Neural cell (in vitro differentiated cells): ENCODE data around the gene CSNK2A3. TPM values are rescaled to one million over a fixed set of nuclear protein-coding genes. Genes with fewer than 3 reads are reported as not detected.

ENCODE experiments used
- H2AFZ ChIP-seq: fragments of 200-600, 300-800 bp; sonication (generic), shearing (Covaris generic); 2 replicates; pipeline ENCODE4 v1.6.0; 2014; ENCODE audit warnings: low read depth, mild to moderate bottlenecking, antibody characterized with exemption, low read length, moderate library complexity
- H3F3A ChIP-seq: fragments of 200-600 bp; shearing (Covaris generic); 2 replicates; pipeline ENCODE4 v1.6.1; 2016; ENCODE audit warnings: mild to moderate bottlenecking, moderate library complexity, mixed read lengths, antibody characterized with exemption, low read length; ENCODE audit not compliant: insufficient read depth, poor library complexity, severe bottlenecking
- H3K27ac ChIP-seq: fragments of 200-600, 300-800 bp; sonication (generic), shearing (Covaris generic); 2 replicates; pipeline ENCODE4 v1.5.1; 2014; ENCODE audit warnings: mild to moderate bottlenecking, low read length, moderate library complexity
- H3K27me3 ChIP-seq: fragments of 300-800, 200-600 bp; sonication (generic), shearing (Covaris generic); 2 replicates; pipeline ENCODE4 v1.6.0; 2014; ENCODE audit warnings: mild to moderate bottlenecking, low read depth, low read length, moderate library complexity; ENCODE audit not compliant: insufficient read depth
- H3K36me3 ChIP-seq: fragments of 300-800, 200-600 bp; sonication (generic), shearing (Covaris generic); 2 replicates; pipeline ENCODE4 v1.5.1; 2014; ENCODE audit warnings: mild to moderate bottlenecking, antibody characterized with exemption, low read length, moderate library complexity; ENCODE audit not compliant: insufficient read depth
- H3K4me2 ChIP-seq: fragments of 300-800, 200-600 bp; sonication (generic), shearing (Covaris generic); 2 replicates; pipeline ENCODE4 v1.6.0; 2014; ENCODE audit warnings: mild to moderate bottlenecking, low read length
- H3K4me3 ChIP-seq: fragments of 300-800, 200-600 bp; sonication (generic), shearing (Covaris generic); 2 replicates; pipeline ENCODE4 v1.5.1; 2014; ENCODE audit warnings: mild to moderate bottlenecking, low read length, moderate library complexity
- H3K79me2 ChIP-seq: fragments of 200-600 bp; shearing (Covaris generic); replicated peaks from 2 replicates; pipeline ENCODE4 v1.6.0; 2014; ENCODE audit warnings: mild to moderate bottlenecking, low read length, moderate library complexity; ENCODE audit not compliant: insufficient read depth
- H3K9ac ChIP-seq: fragments of 300-800, 200-600 bp; sonication (generic), shearing (Covaris generic); 2 replicates; pipeline ENCODE4 v1.6.1; 2016; ENCODE audit warnings: mild to moderate bottlenecking, low read length, mixed read lengths
- H3K9me2 ChIP-seq: fragments of 200-600 bp; shearing (Covaris generic); 2 replicates; pipeline ENCODE4 v1.6.1; 2016; ENCODE audit warnings: mild to moderate bottlenecking, low read length, mixed read lengths; ENCODE audit not compliant: insufficient read depth
- H3K9me3 ChIP-seq: fragments of 200-600, 300-800 bp; sonication (generic), shearing (Covaris generic); 2 replicates; pipeline ENCODE4 v1.6.1; 2016; ENCODE audit warnings: mild to moderate bottlenecking, mixed run types, low read length, moderate library complexity, mixed read lengths
- H4K20me1 ChIP-seq: fragments of 200-600 bp; shearing (Covaris generic); 2 replicates; pipeline ENCODE4 v1.6.1; 2016; ENCODE audit warnings: mild to moderate bottlenecking, mixed run types; ENCODE audit not compliant: insufficient read depth
- EP300 ChIP-seq: fragments of 450-650 bp; conservative IDR thresholded peaks from 2 replicates; pipeline ENCODE4 v1.6.1; 2014; ENCODE audit warnings: antibody characterized with exemption, mild to moderate bottlenecking, moderate library complexity; ENCODE audit not compliant: poor library complexity, severe bottlenecking
- EZH2 ChIP-seq: fragments of 200-600, 300-800 bp; shearing (Covaris generic), sonication (generic); IDR thresholded peaks from 2 replicates; pipeline ENCODE4 v1.6.1; 2014; ENCODE audit warnings: antibody characterized with exemption, low read length, borderline replicate concordance, mild to moderate bottlenecking; ENCODE audit not compliant: insufficient read depth, poor library complexity, severe bottlenecking
- MXI1 ChIP-seq: fragments of 450-650 bp; conservative IDR thresholded peaks from 2 replicates; pipeline ENCODE4 v1.6.1; 2014; ENCODE audit warnings: antibody characterized with exemption, mild to moderate bottlenecking; ENCODE audit not compliant: poor library complexity, severe bottlenecking
- POLR2AphosphoS5 ChIP-seq: IDR thresholded peaks from 2 replicates; pipeline ENCODE4 v1.6.1; 2012
- RAD21 ChIP-seq: fragments of 450-650 bp; conservative IDR thresholded peaks from 2 replicates; pipeline ENCODE4 v1.6.1; 2014; ENCODE audit warnings: antibody characterized with exemption, mild to moderate bottlenecking, moderate library complexity
- REST ChIP-seq: IDR thresholded peaks from 2 replicates; pipeline ENCODE4 v1.6.1; 2012; ENCODE audit warnings: borderline replicate concordance
- SMC3 ChIP-seq: fragments of 450-650 bp; conservative IDR thresholded peaks from 2 replicates; pipeline ENCODE4 v1.6.1; 2014; ENCODE audit warnings: antibody characterized with exemption, mild to moderate bottlenecking, moderate library complexity; ENCODE audit not compliant: poor library complexity
- TAF1 ChIP-seq: IDR thresholded peaks from 2 replicates; pipeline ENCODE4 v1.6.1; 2012; ENCODE audit warnings: low read depth
- polyA plus RNA-seq: library from polyadenylated mRNA; depleted of rRNA; stranded (reverse); fragments of >200 nt; gene quantifications from 2 replicates; pipeline ENCODE4 v1.2.3, GENCODE V29; 2014
- TF ChIP-seq, protein P1 (sequence below): fragments of 450-650 bp; IDR thresholded peaks from 2 replicates; pipeline ENCODE4 v1.5.1; 2014; ENCODE audit warnings: antibody characterized with exemption, mild to moderate bottlenecking, moderate library complexity; ENCODE audit not compliant: poor library complexity, severe bottlenecking

The CSNK2A3 gene
- polyA plus RNA-seq, 1 donor from 2014 or later: 2.1 TPM

DNA sequence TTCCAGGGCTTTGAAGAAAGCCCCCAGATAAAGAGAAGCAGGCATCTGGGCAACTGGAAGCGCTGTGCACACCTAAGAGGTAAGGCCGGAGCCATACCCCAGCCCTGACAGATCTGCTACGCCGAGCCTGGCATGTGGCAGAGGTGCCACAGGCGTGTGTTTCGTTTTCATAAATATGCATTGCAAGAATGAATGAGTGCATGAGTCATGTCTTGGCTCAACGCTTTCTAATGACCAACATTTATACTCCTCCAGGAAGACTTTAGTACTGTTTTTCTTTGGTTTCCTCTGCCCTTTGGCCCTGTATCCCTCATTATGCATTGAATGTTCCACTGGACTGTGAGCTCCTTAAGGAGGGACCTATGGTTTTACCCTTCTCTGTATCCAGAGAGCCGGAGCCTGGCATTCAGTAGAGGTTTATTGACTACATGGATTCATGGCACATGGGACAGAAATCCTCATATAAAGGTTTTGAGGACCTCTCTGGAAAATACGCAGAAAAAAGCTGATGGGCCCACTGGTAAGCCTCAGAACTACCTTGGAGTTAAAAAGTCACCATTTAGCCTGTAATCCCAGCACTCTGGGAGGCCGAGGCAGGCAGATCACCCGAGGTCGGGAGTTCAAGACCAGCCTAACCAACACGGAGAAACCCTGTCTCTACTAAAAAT lies 38.9 kb upstream of the CSNK2A3 start:
- Histone ChIP-seq H3F3A (no peaks in the 10 kb centered on the region), H3K27ac (no peak overlapping the region), H3K9me2 (no peaks in the 10 kb centered on the region), H3K9me3 (no peaks in the 10 kb centered on the region), H3K79me2 (no peaks in the 10 kb centered on the region), H2AFZ (no peak overlapping the region), H4K20me1 (no peaks in the 10 kb centered on the region), H3K9ac (no peak overlapping the region), H3K27me3 (no peaks in the 10 kb centered on the region), H3K4me2 (no peak overlapping the region), H3K4me3 (no peak overlapping the region), H3K36me3 (no peaks in the 10 kb centered on the region)
- TF ChIP-seq EP300 (no peak), RAD21 (no peak), MXI1 (no peak), REST (no peak)
- TF ChIP-seq, protein P1, sequence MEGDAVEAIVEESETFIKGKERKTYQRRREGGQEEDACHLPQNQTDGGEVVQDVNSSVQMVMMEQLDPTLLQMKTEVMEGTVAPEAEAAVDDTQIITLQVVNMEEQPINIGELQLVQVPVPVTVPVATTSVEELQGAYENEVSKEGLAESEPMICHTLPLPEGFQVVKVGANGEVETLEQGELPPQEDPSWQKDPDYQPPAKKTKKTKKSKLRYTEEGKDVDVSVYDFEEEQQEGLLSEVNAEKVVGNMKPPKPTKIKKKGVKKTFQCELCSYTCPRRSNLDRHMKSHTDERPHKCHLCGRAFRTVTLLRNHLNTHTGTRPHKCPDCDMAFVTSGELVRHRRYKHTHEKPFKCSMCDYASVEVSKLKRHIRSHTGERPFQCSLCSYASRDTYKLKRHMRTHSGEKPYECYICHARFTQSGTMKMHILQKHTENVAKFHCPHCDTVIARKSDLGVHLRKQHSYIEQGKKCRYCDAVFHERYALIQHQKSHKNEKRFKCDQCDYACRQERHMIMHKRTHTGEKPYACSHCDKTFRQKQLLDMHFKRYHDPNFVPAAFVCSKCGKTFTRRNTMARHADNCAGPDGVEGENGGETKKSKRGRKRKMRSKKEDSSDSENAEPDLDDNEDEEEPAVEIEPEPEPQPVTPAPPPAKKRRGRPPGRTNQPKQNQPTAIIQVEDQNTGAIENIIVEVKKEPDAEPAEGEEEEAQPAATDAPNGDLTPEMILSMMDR: no peak

GRCh38 chr11:11391169-11391568 lies 38.1 kb upstream of the CSNK2A3 start:
- Histone ChIP-seq H3K4me3 (no peak overlapping the region), H3K9ac (no peak overlapping the region), H2AFZ (no peak overlapping the region), H4K20me1 (no peaks in the 10 kb centered on the region), H3K4me2 (no peak overlapping the region), H3K36me3 (no peaks in the 10 kb centered on the region), H3K9me2 (no peaks in the 10 kb centered on the region), H3F3A (no peaks in the 10 kb centered on the region), H3K79me2 (no peaks in the 10 kb centered on the region), H3K27ac (no peak overlapping the region), H3K27me3 (no peaks in the 10 kb centered on the region), H3K9me3 (no peaks in the 10 kb centered on the region)
- TF ChIP-seq, protein P1: no peak
- no peak for TF ChIP-seq SMC3
- TF ChIP-seq MXI1: no peak
- TF ChIP-seq POLR2AphosphoS5: no peak
- TF ChIP-seq RAD21: no peak
- TF ChIP-seq EP300: no peak
- no peak for TF ChIP-seq EZH2
- TF ChIP-seq TAF1: no peak
- no peak for TF ChIP-seq REST
